Measurements from ENCODE around the gene KCNK1. TPM values are rescaled to one million over a fixed set of nuclear protein-coding genes. Genes with fewer than 3 reads are reported as not detected.
"Not testable (repeated sequence)": the region's sequence is repeated elsewhere in the genome, so short reads cannot be mapped to it uniquely, and the experiment has no call there.

Gene KCNK1
- total RNA-seq, 2 donors from 2014 or later: 31.2 to 48.0 TPM

GRCh38 chr1:233607252-233608119 is 6.4 kb upstream of the KCNK1 start:
- TF ChIP-seq CTCF (IDR thresholded peaks at IDR 0.05): no peak
- no peak overlapping the region for H3K4me3 ChIP-seq
- intact Hi-C loops (cut with DNase I): no loop called here
- H3K4me1 ChIP-seq: no peaks in the 10 kb centered on the region
- no peaks in the 10 kb centered on the region for H3K27me3 ChIP-seq
- peak; percentile 69 for DNase-seq
- H3K36me3 ChIP-seq: no peaks in the 10 kb centered on the region
- peak overlapping the region in 1 of 2 donors; percentile 44 for H3K9ac ChIP-seq (ENCODE audit: low read depth in 2 of 2, low read length in 2 of 2)
- no peak overlapping the region for H3K27ac ChIP-seq
- H3K9me3 ChIP-seq: no peaks in the 10 kb centered on the region

GRCh38 chr1:233608988-233609387 is 4.9 kb upstream of the KCNK1 start:
- intact Hi-C loops (cut with DNase I): no loop called here
- Histone ChIP-seq H3K36me3 (no peaks in the 10 kb centered on the region), H3K4me3 (no peak overlapping the region), H3K27me3 (no peaks in the 10 kb centered on the region), H3K4me1 (no peaks in the 10 kb centered on the region), H3K9ac (ENCODE audit: low read depth in 2 of 2, low read length in 2 of 2) (no peak overlapping the region), H3K27ac (no peak overlapping the region), H3K9me3 (no peaks in the 10 kb centered on the region)
- DNase-seq: no peak
- TF ChIP-seq CTCF (IDR thresholded peaks at IDR 0.05): no peak

GRCh38 chr1:233609926-233610325 is 4.0 kb upstream of the KCNK1 start:
- Histone ChIP-seq H3K27me3 (no peaks in the 10 kb centered on the region), H3K9ac (ENCODE audit: low read depth in 2 of 2, low read length in 2 of 2) (no peak overlapping the region), H3K4me1 (no peaks in the 10 kb centered on the region), H3K36me3 (no peaks in the 10 kb centered on the region), H3K27ac (no peak overlapping the region), H3K9me3 (no peaks in the 10 kb centered on the region), H3K4me3 (no peak overlapping the region)
- no peak for DNase-seq
- intact Hi-C loops (cut with DNase I): no loop called here
- TF ChIP-seq CTCF (IDR thresholded peaks at IDR 0.05): no peak

- no peak for DNase-seq
- Histone ChIP-seq H3K36me3 (no peaks in the 10 kb centered on the region), H3K4me3 (no peak overlapping the region), H3K9ac (ENCODE audit: low read depth in 2 of 2, low read length in 2 of 2) (no peak overlapping the region), H3K9me3 (no peaks in the 10 kb centered on the region), H3K27ac (no peak overlapping the region), H3K4me1 (no peaks in the 10 kb centered on the region), H3K27me3 (no peaks in the 10 kb centered on the region)
- no peak for TF ChIP-seq CTCF (IDR thresholded peaks at IDR 0.05)
- intact Hi-C loops (cut with DNase I): no loop called here
Measured at GRCh38 chr1:233610628-233611027, 3.3 kb upstream of the KCNK1 start.

- intact Hi-C loops (cut with DNase I); H3K9ac ChIP-seq (ENCODE audit: low read depth in 2 of 2, low read length in 2 of 2); H3K36me3 ChIP-seq; H3K4me1 ChIP-seq; H3K9me3 ChIP-seq; H3K27ac ChIP-seq; H3K27me3 ChIP-seq; DNase-seq; H3K4me3 ChIP-seq: not testable (repeated sequence)
Measured at GRCh38 chr1:233611363-233611762, 2.5 kb upstream of the KCNK1 start.

- TF ChIP-seq CTCF (IDR thresholded peaks at IDR 0.05): no peak
- H3K9ac ChIP-seq (ENCODE audit: low read depth in 2 of 2, low read length in 2 of 2): peak overlapping the region; percentile 74 to 89
- intact Hi-C loops (cut with DNase I): no loop called here
- H3K36me3 ChIP-seq: no peaks in the 10 kb centered on the region
- H3K4me1 ChIP-seq: no peaks in the 10 kb centered on the region
- H3K27me3 ChIP-seq: no peaks in the 10 kb centered on the region
- peak; percentile 45 for DNase-seq
- H3K9me3 ChIP-seq: no peaks in the 10 kb centered on the region
- peak overlapping the region; percentile 49 for H3K4me3 ChIP-seq
- peak overlapping the region; percentile 82 for H3K27ac ChIP-seq
Measured at GRCh38 chr1:233614173-233614742, 352 bp downstream of the KCNK1 start.
